ENCODE results near the gene REPIN1.
"Not testable (repeated sequence)": the region's sequence is repeated elsewhere in the genome, so short reads cannot be mapped to it uniquely, and the experiment has no call there.

The REPIN1 gene

DNA sequence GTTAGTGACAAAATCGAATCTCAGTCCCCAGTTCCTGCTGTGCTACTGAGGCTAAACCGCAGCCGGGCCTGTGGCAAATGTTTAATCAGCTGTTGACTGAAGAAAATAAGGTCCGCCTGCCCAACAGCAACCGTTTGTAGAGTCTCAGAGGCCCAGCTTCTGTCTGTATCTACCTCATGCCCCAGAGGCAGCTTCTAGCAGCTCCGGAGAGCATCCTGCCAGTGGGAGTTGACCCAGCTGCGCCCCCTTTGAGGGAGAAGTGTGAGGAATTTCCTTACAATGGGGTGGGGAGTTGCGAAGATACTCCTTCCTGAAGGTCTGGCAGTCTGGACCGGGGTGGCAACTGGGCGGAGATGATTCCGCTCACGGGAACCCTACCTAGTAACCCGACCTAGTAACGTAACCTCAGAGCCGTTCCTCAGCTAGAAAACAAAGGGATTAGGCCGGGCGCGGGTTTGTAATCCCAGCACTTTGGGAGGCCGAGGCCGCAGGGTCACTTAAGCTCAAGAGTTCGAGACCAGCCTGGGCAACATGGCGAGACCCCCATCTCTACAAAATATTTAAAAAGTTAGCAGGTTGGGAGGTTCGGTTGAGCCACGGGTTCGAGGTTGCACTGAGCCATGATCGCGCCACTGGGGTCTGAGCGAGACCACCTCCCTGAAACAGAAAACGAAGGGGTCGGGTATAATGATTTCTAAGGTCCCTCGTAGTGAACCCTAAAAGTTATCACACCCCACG is 9.7 kb downstream of the REPIN1 start:
- no peak for DNase-seq

DNA sequence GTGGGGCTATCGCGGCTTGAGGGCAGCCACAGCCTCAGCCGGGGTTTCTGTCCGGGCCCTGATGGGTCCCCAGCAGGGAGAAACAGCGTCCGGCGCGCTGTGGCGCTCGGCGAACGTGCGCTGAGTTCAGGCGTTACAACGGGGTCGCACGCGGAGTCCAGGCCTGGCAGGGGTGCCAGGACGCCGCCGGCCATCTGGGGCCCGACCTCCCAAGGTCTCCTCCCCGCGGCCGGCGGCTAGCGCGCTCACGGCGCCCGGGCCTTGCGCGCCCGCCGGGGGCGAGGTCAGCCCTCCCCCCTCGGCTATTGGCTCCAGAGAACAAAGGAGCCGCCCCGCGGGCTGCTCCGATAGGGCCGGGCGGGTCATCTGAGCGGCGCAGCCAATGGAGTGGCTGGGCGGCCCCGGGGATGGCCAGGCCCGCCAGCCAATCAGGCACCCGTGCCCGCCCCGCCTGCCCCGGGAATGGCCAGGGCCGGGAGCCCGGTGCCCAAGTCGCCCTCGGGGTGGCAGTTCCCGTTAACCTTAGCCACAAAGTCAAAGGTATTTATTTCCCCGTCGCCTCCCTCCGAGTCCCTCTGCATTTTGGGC is 10.3 kb downstream of the REPIN1 start, which contains the start of gene ZNF775:
TSS of gene ZNF775 (plus strand) at position 478 of the 588 bp plus-strand sequence. CDS start 9,141 bp downstream, outside the sequence.
- peak; percentile 88 for DNase-seq

DNA sequence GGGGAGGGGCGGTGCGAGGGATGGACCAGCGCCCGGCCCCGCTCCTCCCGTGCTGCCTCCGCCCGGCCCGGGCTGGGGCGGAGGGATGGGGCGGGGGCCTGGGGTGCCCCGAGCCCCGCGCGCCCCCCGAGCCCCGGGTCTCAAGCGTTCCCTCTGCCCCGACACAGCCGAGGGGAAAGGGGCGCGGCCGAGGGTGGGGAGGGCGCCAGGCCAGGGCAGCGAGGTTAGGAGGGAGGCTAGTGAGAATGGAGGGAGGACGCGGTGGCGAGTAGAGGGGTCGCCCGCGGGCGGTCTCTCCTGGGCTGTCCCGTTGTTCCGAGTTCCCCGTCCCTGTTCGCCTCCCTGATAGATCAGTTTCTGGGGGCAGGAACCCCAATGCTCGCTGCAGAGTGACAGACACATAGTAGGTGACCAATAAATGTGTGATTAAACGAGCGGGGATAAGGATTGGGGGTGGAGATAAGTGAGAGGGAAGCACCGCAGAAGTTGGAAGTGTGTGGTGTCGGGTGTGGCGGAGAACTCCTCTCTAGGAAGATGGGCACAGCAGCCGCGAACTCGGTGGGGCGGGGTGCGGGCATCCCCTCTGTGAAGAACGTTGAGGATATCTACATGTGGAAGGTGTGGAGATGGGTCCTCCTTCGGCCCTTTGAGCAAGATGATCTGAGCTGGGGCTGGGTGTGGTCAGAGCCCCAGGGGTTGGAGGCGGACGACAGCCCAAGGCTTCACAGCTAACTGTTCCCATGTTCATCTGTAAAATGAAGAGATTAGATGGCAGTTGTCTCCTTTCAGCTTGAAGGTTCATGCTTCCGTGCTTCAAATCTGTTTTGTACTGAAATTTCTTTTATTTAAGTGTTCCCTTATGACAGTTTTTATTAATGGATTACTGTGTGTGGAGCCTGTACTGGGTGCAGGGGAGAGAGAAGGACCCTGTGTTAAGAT is 11.1 kb downstream of the REPIN1 start:
- no peak for DNase-seq

DNA sequence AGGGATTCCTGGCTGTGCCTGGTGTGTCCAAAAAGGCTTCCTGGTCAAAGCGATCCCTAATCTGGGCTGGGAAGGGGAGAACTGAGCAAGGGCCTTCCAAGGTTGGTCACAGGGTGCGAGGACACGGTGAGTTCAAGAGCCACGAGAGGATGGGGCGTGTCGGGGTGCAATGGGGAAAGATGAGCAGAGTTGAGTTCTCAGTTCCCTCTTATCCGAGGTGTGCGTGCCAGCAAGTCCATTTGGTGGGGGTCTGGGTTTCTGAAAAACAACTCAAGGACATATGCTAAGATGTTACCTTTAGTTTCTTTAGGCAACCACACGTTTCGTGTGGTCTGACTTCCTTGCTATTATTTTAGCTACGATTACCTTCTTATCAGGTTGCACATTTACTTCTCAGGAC is 11.8 kb downstream of the REPIN1 start:
- no peak for DNase-seq

DNA sequence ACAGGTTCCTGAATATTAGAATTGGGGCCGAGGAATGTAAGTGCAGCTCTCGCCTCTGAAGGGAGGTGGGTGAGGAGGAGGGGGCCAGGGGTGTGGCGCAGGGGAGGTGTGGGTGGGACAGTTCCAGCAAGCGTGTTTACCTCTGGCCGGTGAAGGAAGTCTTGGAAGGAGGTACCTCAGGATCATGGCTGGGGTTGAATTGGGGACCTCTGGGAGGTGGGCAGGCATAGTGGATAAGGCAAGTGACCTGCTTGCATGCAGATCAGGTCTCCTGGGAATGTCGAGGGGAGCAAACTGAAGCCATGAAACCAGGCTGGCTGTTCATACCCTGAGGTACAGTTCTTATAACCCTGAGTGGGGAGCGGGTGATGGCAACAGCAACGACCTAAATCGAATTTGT is 12.5 kb downstream of the REPIN1 start:
- no peak for DNase-seq

DNA sequence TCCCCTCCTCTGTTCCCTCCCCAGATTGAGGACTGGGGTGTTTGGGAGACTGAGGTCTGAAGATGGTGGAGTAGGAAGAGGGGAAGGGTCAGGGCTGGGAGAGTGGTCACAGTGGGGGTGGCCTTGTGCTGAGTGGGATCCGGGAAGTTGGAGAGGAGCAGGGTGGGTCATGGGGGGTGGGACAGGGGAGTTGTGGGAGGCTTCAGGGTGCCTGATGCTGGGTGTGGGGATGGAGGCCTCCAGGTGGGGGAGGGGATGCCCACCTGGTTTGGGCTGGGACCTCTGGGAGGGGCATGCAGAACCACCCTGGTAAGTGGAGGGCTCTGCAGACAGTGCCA is 13.1 kb downstream of the REPIN1 start:
- no peak for DNase-seq

DNA sequence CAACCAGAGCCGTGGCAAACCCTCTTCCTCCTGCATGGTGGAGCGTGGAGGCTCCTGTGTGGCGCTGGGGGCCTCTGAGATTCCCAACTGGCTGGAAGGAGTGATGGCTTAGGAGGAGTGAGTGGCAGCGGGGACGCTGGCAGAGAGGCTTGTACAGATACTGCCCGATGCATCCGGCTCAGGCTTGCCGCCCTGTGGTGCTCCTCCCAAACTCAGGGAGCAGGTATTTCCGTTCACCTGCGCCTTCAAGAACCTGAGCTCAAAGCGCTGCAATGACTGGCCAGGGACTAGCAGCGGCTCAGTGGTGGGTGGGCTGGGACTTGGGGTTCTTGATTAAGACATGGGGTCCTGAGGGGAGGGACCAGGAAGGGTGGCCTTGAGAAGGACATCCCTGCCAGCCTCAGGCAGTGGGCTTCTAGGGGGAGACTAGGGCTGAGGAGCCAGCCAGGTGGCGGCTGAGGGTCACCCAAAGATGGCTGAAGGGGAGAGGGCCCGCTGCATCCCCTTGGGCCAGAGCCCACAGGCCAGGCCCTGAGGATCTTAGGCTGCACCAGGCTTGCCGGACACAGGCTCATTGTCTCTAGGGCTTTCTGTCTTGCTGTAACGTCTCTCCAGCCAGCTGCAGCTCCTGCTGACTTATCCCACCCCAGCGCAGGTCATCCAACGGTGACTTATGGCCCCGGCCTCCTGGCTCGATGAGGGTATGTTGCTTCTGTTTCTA is 13.7 kb downstream of the REPIN1 start:
- no peak for DNase-seq

DNA sequence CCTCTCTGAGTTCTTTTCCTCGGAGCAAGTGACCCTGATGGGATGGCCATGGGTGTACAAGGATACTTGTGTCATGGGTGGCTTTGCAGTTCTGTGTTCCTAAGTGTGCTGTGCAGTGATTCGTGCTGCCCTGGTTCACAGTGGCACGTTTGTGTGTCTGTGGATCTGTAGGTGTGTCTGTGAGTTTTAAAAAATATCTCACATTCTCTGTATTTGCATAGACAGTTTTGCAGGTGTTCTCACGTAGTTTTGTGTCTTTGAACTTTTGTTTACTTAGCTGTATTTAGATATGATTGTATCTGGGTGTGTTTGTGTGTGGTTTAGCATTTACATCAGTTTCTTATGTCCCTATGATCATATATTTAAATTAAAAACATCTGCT is 14.2 kb downstream of the REPIN1 start:
- DNase-seq, result no peak

DNA sequence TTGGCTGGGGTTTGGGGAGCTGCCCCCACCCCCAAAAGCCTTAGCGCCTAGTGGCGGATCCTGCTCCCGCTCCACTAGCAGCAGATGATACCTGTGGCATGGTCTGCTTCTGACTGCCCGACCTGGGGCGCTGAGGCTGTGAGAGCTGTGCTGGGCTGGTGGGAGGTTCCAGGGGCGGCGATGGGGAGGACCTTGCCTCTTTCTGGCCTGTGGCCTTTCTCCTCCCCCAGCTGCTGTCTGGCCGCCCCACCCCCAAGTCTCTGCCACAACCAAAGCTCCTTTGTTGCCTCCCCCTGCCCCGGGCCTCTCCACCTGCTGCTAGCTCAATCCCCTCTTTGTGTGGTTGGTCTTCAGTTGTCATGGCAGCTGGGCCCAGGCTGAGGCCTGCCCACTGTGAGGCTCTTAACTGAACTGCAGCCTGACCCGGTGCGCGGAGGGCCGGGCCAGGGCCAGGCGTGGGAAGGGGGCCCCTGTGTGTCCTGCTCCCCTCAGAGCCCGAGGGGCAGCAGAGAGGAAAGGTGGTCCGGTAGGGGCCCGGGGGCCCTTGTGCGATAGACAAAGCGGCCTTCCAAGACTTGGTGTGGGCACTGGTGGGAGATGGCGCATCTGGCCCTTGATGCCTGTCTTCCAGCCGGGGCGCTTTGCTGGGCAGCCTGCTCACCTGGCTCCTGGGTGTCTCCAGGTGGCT is 15.2 kb downstream of the REPIN1 start:
- DNase-seq, result no peak

DNA sequence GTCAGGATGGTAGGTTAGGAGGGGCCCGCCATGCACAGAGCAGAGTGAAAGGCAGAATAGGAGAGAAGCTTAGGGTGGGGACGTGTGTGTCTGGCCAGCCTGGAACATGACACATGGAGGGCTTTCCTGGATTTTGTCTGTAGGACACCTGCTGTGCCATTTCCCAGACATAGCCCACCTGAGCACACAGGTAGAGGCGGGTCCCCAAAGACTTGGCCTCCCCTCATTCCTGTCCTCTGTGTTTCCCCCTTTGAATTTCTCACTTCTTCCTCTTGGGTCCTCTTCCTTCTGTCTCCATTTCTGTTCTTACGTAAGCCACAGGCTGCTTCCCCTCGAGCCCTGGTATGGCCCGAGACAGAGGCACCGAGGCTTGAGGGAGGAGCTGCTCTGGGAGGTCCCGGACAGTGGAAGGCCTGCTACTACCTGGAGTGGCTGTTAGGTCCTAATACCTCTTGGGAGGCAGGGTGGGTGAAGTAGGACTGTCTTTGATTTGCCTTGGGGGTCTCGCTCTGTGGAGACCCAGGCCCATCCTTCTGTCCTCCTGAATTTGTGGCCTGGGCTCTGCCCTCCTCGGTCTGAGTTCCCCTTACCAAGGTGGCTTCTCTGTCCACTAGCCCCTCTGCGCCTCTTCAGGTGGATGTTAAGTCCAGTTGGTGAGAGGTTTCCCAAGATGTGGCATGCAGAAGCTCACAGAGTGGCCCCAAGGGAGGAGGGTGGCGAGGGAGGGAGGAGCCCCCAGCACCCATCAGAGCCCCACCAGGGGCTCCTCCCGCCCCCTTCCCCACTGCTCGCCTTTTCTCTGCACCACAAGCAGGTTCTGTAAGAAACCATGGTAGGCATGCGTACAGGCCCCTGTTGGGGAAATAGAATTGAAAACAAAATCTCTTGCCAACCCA is 16.0 kb downstream of the REPIN1 start:
- no peak for DNase-seq

DNA sequence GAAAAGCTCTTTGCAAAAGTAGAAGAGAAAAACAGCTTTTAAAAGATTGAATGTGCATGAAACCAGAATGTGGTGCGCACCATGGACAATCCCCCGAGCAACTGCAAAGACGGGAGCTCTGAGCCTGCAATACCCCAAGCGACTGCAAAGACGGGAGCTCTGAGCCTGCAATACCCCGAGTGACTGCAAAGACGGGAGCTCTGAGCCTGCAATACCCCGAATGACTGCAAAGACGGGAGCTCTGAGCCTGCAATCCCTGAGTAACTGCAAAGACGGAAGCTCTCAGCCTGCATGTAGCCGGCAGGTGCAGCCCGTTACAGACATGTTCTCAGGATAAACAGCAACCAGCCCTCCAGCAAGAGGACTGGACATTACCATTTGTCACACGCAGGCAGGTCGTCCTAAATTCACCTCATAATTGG is 16.7 kb downstream of the REPIN1 start:
- DNase-seq, result no peak

DNA sequence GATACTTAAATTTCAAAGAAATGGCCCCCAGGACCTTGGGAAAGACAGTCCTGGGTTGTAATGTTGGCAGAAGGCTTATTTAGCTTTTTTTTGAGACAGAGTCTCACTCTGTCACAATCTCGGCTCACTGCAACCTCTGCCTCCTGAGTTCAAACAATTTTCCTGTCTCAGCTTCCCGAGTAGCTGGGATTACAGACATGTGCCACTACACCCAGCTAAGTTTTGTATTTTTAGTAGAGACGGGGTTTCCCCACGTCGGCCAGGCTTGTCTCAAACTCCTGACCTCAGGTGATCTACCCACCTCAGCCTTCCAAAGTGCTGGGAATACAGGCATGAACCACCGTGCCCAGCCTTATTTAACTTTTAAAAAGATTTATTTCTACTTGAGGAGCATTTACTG is 17.3 kb downstream of the REPIN1 start:
- not testable (repeated sequence) for DNase-seq

DNA sequence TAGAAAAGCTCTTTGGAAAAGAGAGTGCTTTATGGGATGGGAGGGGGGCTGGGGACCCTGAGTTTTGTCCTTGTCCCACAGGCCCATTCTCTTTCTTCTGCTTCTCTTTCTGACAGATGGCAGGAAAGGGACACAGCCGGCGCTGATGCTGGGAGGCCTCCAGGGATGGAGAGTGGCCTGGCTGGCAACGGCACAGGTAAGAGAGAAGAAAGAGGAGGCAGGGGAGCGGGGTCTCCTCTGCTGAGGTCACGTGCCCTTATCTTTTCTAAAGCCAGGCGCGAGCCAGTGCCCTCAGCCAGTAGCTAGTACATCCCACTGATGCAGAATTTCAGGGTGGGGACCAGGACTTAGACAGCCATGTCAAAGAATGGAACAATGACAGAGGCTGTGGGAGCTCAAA is 19.7 kb downstream of the REPIN1 start:
- DNase-seq, result no peak

DNA sequence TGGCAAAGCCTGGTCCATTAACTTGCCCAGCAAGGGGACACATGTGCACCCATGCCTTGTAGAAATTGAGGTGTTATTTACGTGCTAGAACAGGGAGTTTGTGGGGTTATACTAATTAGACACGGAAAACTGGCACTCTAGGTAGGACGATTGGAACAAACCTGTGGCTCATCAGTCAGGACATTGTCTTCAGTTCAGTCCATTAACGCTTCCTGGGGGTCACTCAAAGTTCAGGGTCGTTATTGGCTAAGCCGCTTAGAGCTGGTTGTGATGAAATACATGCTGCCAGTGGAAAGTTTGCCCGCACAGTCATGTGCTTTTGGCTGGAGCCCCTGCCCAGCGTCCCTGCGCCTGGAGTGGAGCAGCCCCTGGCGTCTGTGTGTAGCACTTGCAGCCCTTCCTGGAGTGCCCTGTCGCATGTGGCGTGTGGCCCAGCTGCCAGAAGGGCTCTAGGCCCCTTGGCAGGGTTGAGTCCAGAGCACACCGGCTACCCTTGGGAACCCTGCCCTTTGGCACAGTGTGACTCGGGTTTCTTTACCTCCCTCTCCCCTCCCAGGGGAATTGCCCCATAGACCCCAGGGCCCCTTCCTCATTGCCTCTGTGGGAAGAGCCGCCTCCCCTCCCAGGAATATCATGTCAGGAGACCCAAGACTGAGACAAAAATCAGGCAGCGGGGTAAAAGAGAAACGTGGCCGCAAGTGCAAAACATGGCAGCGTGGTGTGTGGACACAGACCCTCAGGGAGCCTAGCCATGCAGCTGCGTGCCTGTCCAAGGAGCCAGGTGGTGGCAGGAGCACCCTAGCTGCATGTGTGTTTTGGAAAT is 20.3 kb downstream of the REPIN1 start:
- no peak for DNase-seq

DNA sequence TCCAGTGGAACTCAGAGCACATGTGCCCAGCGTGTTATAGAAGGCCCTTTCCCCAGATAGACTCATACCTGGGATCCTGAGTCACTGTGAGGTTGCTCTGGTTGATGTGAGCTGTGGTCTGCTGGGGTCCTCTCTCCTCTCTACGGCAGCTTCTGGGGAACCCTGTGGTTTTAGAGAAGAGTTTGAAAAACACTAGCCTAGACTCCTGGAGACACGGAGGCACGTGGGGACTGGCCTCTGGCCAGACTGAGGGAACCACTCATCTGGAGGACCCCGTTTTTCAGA is 20.9 kb downstream of the REPIN1 start:
- DNase-seq, result no peak

DNA sequence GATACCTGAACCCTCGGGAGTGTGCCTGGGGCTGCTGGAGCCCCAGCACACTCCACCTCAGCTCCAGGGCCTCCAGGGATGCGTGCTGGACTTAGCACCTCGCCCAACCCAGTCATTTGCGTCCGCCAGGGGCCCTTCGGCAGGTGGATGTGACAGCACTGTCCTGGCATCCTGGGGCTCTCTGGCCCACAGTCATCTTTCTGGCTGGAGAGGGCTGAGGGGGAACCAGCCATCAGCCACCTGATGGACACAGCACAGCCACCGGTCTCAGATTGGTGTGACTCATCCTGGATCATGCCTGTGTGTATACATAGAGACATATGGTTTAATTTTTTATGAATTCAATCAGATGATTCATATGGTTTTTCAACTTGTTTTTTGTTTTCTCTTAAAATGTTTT is 21.6 kb downstream of the REPIN1 start:
- DNase-seq, result no peak

DNA sequence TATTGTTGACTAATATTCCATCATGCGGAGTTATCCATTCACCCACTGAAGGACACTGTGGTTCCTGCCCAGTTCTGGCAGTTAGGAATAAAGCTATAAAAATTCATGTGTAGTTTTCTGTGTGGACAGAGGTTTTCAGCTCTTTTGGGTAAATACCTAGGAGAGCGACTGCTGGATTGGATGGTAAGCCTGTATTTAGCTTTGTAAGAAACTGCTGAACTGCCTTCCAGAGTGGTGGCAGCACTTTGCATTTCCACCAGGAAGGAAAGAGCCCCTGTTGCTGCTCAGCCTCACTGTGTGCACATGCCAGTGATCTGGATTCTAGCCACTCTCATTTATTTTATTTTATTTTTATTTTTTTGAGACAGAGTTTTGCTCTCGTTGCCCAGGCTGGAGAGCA is 24.7 kb downstream of the REPIN1 start:
- DNase-seq, result no peak

DNA sequence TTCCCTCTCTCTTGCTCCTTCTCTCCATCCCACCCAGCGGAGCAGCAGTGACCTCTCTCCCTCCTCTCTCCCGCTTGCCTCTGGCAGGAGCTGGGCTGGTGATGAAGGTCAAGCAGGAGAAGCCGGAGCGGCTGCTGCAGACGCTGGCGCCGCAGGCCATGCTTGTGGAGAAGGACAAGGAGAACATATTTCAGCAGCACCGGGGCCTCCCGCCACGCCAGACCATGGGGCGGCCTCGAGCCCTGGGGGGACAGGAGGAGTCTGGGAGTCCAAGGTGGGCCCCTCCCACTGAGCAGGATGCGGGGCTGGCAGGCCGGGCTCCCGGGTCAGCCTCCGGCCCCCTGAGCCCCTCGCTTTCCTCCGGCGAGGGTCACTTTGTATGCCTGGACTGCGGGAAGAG is 27.8 kb downstream of the REPIN1 start:
- no peak for DNase-seq

DNA sequence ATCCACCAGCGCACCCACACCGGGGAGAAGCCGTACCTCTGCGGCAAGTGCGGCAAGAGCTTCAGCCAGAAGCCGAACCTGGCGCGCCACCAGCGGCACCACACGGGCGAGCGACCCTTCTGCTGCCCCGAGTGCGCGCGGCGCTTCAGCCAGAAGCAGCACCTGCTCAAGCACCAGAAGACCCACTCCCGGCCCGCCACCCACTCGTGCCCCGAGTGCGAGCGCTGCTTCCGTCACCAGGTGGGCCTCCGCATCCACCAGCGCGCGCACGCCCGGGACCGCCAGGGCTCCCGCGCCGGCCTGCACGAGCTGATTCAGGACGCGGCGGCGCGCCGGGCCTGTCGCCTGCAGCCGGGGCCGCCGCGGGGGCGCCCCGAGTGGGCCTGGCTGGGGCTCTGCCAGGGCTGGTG is 28.2 kb downstream of the REPIN1 start:
- no peak for DNase-seq

DNA sequence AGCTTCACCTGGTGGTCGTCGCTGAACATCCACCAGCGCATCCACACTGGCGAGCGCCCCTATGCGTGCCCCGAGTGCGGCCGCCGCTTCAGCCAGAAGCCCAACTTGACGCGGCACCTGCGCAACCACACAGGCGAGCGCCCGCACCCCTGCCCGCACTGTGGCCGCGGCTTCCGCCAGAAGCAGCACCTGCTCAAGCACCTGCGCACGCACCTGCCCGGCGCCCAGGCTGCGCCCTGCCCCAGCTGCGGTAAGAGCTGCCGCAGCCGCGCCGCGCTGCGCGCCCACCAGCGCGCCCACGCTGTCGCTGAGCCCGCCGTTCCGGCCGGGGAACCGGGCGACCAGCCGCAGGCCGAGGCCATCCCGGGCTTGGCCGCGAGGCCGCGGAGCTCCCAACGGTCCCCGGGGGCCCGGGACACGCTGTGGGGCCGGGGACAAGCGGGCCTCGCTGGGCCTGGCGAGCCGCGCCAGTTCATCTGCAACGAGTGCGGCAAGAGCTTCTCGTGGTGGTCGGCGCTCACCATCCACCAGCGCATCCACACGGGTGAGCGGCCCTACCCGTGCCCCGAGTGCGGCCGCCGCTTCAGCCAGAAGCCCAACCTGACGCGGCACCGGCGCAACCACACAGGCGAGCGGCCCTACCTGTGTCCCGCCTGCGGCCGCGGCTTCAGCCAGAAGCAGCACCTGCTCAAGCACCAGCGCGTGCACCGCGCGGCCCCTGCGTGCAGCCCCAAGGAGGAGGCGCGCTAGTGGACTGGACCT is 28.9 kb downstream of the REPIN1 start:
- DNase-seq, result no peak

All from activated CD4-positive, alpha-beta T cell treated with anti-CD3 and anti-CD28 coated beads, Interleukin-2, amount 50 U/mL, for 1 hour (primary cell).